HepG2 (cell line): ENCODE measurements around the gene TMEM132D. TPM values are rescaled to one million over a fixed set of nuclear protein-coding genes. Genes with fewer than 3 reads are reported as not detected.

Experiments used
- ATAC-seq: fragments of 200-7000 bp; cut with Tn5 transposase; 3 replicates; pipeline ENCODE4 v1.9.1; 2020; ENCODE audit warnings: mild to moderate bottlenecking, moderate library complexity
- BruUV-seq: library from RNA; stranded (reverse); fragments of 400-500 nt; replicated peaks from 2 replicates; lab custom pipeline; 2021; lab: Mats Ljungman, UMichigan
- CTCF ChIA-PET: fragments of 300-600 bp; formaldehyde crosslinking; extraction: SDS; loops from one replicate; lab custom pipeline; 2021; ENCODE audit warnings: low total read pairs, inconsistent platforms, low intra/inter-chr PET ratio; lab: Yijun Ruan, JAX
- POLR2A ChIA-PET: fragments of 350-600 bp; sonication (Branson Sonifier 250); formaldehyde crosslinking; loops from one replicate; lab custom pipeline; 2020; ENCODE audit warnings: antibody characterized with exemption, inconsistent platforms; lab: Yijun Ruan, JAX
- DNase-seq: peaks from one replicate; pipeline ENCODE4 v3.0.0-alpha.2; 2015; ENCODE audit warnings: low spot score
- FAIRE-seq: peaks from 3 replicates; lab custom pipeline; 2011; peaks lifted over from hg19 to GRCh38; lab: Jason Lieb, UNC
- H2AFZ ChIP-seq: one replicate; pipeline ENCODE4 v1.6.1; 2011; ENCODE audit warnings: low read length, inconsistent platforms
- H3K27ac ChIP-seq: fragments of 300-600 bp; 3 replicates; pipeline ENCODE4 v1.8.0; 2011; ENCODE audit warnings: mixed run types, mild to moderate bottlenecking, mixed read lengths, low read length, inconsistent platforms; ENCODE audit not compliant: insufficient read depth; ENCODE audit errors: extremely low read length
- H3K27me3 ChIP-seq, 2 experiments: fragments of 200-600 bp in 1 of 2; 2 replicates in 1 of 2; 3 replicates in 1 of 2; pipeline versions ENCODE4 v1.6.0 to v1.8.0; 2011; ENCODE audit warnings: low read length in 2 of 2, mild to moderate bottlenecking in 2 of 2, moderate library complexity in 2 of 2, inconsistent platforms in 1 of 2; ENCODE audit not compliant: insufficient read depth in 2 of 2, control insufficient read depth in 1 of 2
- H3K36me3 ChIP-seq, 2 experiments: fragments of 200-600 bp in 1 of 2; replicated peaks in 1 of 2; 2 replicates in 1 of 2; 3 replicates in 1 of 2; pipeline versions ENCODE4 v1.5.1 to v1.8.0; 2011; ENCODE audit warnings: low read length in 2 of 2, inconsistent platforms in 1 of 2; ENCODE audit not compliant: insufficient read depth in 2 of 2, control insufficient read depth in 1 of 2
- H3K4me1 ChIP-seq: 2 replicates; pipeline ENCODE4 v1.5.1; 2012; ENCODE audit warnings: low read length, inconsistent platforms; ENCODE audit not compliant: insufficient read depth
- H3K4me2 ChIP-seq: 2 replicates; pipeline ENCODE4 v1.6.0; 2011; ENCODE audit warnings: low read depth, low read length, inconsistent platforms
- H3K4me3 ChIP-seq, 3 experiments: fragments of 200-600 bp in 1 of 3; sonication (generic), shearing (Covaris generic) in 1 of 3; replicated peaks in 1 of 3; 2 replicates each; pipeline ENCODE4 v1.5.1; 2011 to 2016; ENCODE audit warnings: low read length in 3 of 3, inconsistent platforms in 2 of 3, low read depth in 2 of 3, mild to moderate bottlenecking in 2 of 3, control low read depth in 1 of 3, mixed read lengths in 1 of 3; ENCODE audit not compliant: insufficient read depth in 1 of 3
- H3K79me2 ChIP-seq: one replicate; pipeline ENCODE4 v1.6.1; 2011; ENCODE audit warnings: low read length, inconsistent platforms; ENCODE audit not compliant: insufficient read depth
- H3K9ac ChIP-seq: 2 replicates; pipeline ENCODE4 v1.6.0; 2011; ENCODE audit warnings: mild to moderate bottlenecking, low read depth, low read length, inconsistent platforms; ENCODE audit not compliant: insufficient read depth
- H3K9me3 ChIP-seq: 2 replicates; pipeline ENCODE4 v1.5.1; 2012; ENCODE audit warnings: mild to moderate bottlenecking, low read length
- H4K20me1 ChIP-seq: 2 replicates; pipeline ENCODE4 v1.6.0; 2011; ENCODE audit warnings: inconsistent platforms, mild to moderate bottlenecking, low read length, moderate library complexity; ENCODE audit not compliant: insufficient read depth
- ARNT2 ChIP-seq: sonication (generic); formaldehyde crosslinking; IDR thresholded peaks from 2 replicates; pipeline ENCODE4 v1.8.0; 2022; ENCODE audit warnings: mild to moderate bottlenecking, low read depth, missing genetic modification reagents, moderate library complexity
- ATF3 ChIP-seq: sonication (generic); formaldehyde crosslinking; IDR thresholded peaks from 2 replicates; pipeline ENCODE4 v1.4.0; 2020; ENCODE audit warnings: missing genetic modification reagents
- TEF ChIP-seq: sonication (generic); formaldehyde crosslinking; IDR thresholded peaks from 2 replicates; pipeline ENCODE4 v1.5.0; 2020; ENCODE audit warnings: missing genetic modification reagents
- ZBTB26 ChIP-seq: IDR thresholded peaks from 2 replicates; pipeline ENCODE4 v1.6.1; 2016; ENCODE audit warnings: missing compliant biosample characterization, missing genetic modification reagents, borderline replicate concordance
- ZFYVE20 ChIP-seq: sonication (generic); formaldehyde crosslinking; IDR thresholded peaks from 2 replicates; pipeline ENCODE4 v1.8.0; 2023; ENCODE audit warnings: low read depth, mild to moderate bottlenecking, moderate library complexity, missing genetic modification reagents, borderline replicate concordance
- ZNF556 ChIP-seq: sonication (generic); formaldehyde crosslinking; IDR thresholded peaks from 2 replicates; pipeline ENCODE4 v1.4.0; 2020; ENCODE audit warnings: mild to moderate bottlenecking, missing genetic modification reagents, borderline replicate concordance
- ZNF557 ChIP-seq: sonication (generic); formaldehyde crosslinking; IDR thresholded peaks from 2 replicates; pipeline ENCODE4 v1.4.0; 2020; ENCODE audit warnings: missing genetic modification reagents
- ZNF761 ChIP-seq: sonication (generic); formaldehyde crosslinking; conservative IDR thresholded peaks from 2 replicates; pipeline ENCODE4 v1.4.0; 2020; ENCODE audit warnings: mild to moderate bottlenecking, missing genetic modification reagents
- ZNF879 ChIP-seq: sonication (generic); formaldehyde crosslinking; IDR thresholded peaks from 2 replicates; pipeline ENCODE4 v1.8.1; 2023; ENCODE audit warnings: missing genetic modification reagents
- WGBS: methylation state at CpG from one replicate; pipeline ENCODE4 v1.1.6; 2017; ENCODE audit warnings: low lambda C conversion rate; 5-methylcytosine and 5-hydroxymethylcytosine counted together
- in situ Hi-C: cut with HindIII; loops from 2 replicates; pipeline ENCODE4 v1.10.0; 2017; ENCODE audit warnings: low pct_unique_long_range_greater_than_20kb; ENCODE audit not compliant: extremely low pct_ligation_motif_present
- intact Hi-C: fragments of 100-400 bp; cut with micrococcal nuclease; formaldehyde crosslinking; loops from one replicate; pipeline ENCODE4 v1.10.0; 2022; ENCODE audit not compliant: unreplicated experiment
- polyA plus RNA-seq, 8 experiments: library from polyadenylated mRNA; depleted of rRNA in 3 of 8; stranded (reverse) in 7 of 8; unstranded in 1 of 8; fragments of >200 nt; fragmentation: Illumina TruSeq in 4 of 8; extraction: Trizol in 4 of 8; gene quantifications; 2 replicates each; pipeline versions ENCODE4 v1.2.1 to v1.2.3, GENCODE V29; 2011 to 2016; ENCODE audit warnings: low read depth in 4 of 8, missing spikeins in 1 of 8, mixed read lengths in 1 of 8; ENCODE audit not compliant: insufficient read depth in 1 of 8
- total RNA-seq, 5 experiments: library from RNA; depleted of rRNA; stranded (reverse); fragments of >200 nt; fragmentation: Illumina TruSeq; extraction: Trizol; gene quantifications; 2 replicates each; pipeline ENCODE4 v1.2.3, GENCODE V29; 2016; ENCODE audit warnings: low read depth in 1 of 5

TMEM132D gene
- total and polyA plus RNA-seq, 2 of the 13 experiments (the other 11 are each of a cell fraction or from before 2014, with no cell fraction given), result not detected

GRCh38 chr12:129200576-129200975 lies 703.2 kb downstream of the TMEM132D start:
- Histone ChIP-seq H2AFZ (no peak overlapping the region), H4K20me1 (no peaks in the 10 kb centered on the region)
- WGBS, result 10% methylated on average over 8 of the region's 8 CpGs
- POLR2A ChIA-PET, result no interaction called here
- TF ChIP-seq ATF3 (CRISPR knock-in tag) (no peak), ARNT2 (CRISPR knock-in tag) (no peak), ZFYVE20 (no peak), ZNF557 (CRISPR knock-in tag) (no peak), ZNF556 (no peak), ZBTB26 (no peak), ZNF879 (CRISPR knock-in tag) (no peak), ZNF761 (CRISPR knock-in tag) (no peak), TEF (CRISPR knock-in tag) (no peak)
- TF ChIP-seq, all 625 proteins: peak for 0
- intact Hi-C loops, result no loop called here
- H3K9me3 ChIP-seq, result no peaks in the 10 kb centered on the region
- H3K27me3 ChIP-seq, result no peaks in the 10 kb centered on the region
- H3K36me3 ChIP-seq, result no peaks in the 10 kb centered on the region
- CTCF ChIA-PET, result no interaction called here
- DNase-seq, result no peak
- in situ Hi-C loops, result no loop called here
- no peaks in the 10 kb centered on the region for H3K79me2 ChIP-seq
- no peak overlapping the region for H3K27ac ChIP-seq
- H3K4me1 ChIP-seq, result no peaks in the 10 kb centered on the region
- no TSS peak for BruUV-seq
- H3K9ac ChIP-seq, result no peak overlapping the region
- no peak overlapping the region for H3K4me2 ChIP-seq
- FAIRE-seq, result no peak
- no peak overlapping the region for H3K4me3 ChIP-seq
- ATAC-seq, result no peak
